ENCODE measurements around the gene NAA20.

Gene NAA20

GRCh38 chr20:20079102-20079784 is 62.1 kb downstream of the NAA20 start:
- no peak for DNase-seq

Measured in activated CD4-positive, alpha-beta T cell treated with anti-CD3 and anti-CD28 coated beads for 48 hours (primary cell).